Hematopoietic multipotent progenitor cell treated with erythropoietin and hydrocortisone succinate and interleukin-3 and kit ligand, for 17 days (in vitro differentiated cells): ENCODE results near the gene UCN2.

Experiments
- DNase-seq: peaks from one replicate; pipeline ENCODE4 v3.0.0-alpha.2; 2015; ENCODE audit warnings: low spot score

UCN2 gene

GRCh38 chr3:48591436-48591835 is 27.9 kb upstream of the UCN2 start:
- no peak for DNase-seq

GRCh38 chr3:48588230-48588629 is 24.6 kb upstream of the UCN2 start:
- DNase-seq, result no peak

- DNase-seq, result no peak
Measured at GRCh38 chr3:48587686-48588085, 24.1 kb upstream of the UCN2 start.

DNA sequence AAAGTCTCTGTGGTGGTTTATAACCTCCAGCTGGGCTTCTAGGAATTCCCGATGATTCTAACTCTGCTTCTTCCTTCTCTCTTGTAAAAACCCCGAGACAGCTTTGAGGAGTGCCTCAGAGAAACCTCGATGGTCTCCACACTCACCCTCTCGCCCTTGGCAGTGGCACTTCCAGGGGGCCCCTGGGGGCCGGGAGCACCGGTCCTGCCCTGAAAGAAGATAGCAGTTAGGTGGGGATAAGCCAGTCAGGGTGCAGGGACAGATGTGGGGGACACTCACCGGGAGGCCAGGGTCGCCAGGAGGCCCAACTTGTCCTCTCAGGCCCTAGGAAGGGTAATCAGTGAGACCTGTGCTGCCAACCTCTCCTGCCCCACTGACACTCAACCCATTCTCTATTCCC is 21.8 kb upstream of the UCN2 start:
- no peak for DNase-seq

DNA sequence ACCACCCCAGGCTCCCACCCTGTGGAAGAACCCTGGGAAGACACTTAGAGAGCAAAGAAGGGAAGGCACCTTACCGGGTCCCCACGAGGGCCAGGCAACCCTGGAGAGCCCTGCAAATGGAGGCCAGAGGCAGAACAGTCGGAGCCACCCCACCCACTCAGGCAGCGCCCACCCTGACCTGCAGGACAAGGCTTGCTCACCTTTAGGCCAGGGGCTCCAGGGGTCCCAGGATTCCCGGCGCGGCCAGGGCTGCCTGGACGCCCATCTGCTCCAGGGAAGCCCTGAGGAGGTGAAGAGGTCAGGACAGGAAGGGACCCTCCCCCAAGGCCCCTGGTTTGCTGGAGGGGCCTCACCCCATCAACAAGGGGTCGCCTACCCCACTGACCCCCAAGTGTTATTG is 21.3 kb upstream of the UCN2 start:
- DNase-seq, result no peak

DNA sequence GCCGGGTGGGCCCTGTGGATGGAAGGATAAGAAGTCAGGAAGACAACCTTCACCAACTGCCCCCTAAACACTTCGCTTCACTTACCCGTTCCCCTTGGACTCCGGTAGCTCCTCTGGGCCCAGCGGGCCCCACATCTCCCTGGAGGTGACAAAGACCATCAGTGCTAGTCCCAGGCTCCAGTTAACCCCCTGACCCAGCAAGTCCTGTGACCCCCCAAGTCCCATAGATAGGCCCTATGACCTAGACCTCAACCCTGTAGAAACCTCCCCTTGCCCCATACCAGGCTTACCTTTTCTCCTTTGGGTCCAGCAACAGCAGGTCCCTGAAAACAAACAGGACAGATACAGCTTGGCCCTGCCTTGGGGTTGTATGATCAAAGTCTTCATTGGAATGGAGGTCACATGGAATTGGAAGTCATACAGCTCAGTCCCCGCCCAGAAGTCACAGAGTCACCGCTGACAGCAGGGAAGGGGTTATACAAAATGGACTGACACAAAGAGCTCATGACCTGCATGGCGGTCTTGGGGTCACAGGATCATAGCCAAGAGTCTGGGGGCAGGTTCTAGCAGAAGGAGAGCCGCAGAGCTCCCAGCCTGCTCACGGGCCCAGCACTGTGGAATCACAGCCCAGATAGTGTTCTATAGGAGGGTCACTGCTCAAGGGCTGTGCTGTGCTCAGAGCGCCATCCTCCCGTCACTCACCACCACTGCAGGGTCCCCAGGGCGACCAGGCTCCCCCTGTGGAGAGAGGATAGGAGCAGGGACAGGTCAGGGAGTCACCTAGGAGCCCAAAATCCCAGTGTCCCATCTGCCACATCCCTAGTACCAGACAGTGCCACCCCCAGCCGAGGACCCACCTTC is 18.3 kb upstream of the UCN2 start:
- DNase-seq, result no peak

DNA sequence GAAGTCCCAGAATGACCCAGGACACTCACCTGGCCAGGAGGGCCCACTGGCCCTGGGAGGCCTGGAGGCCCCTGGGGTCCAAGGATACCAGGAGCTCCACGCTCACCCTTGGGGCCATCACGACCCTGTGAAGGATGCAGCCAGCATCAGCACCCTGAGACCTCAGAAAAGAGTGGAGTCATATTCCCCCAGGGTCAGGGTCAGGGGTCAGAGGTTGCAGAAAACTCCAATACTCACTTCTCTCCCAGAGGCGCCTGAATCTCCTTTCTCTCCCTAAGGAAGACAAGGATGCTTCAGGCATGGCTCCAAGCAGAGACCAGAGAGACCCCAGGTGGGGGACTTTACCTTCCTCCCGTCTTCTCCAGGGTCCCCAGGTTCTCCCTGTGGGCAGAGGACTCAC is 13.1 kb upstream of the UCN2 start:
- DNase-seq, result no peak

GRCh38 chr3:48575366-48575765 is 11.8 kb upstream of the UCN2 start:
- no peak for DNase-seq

DNA sequence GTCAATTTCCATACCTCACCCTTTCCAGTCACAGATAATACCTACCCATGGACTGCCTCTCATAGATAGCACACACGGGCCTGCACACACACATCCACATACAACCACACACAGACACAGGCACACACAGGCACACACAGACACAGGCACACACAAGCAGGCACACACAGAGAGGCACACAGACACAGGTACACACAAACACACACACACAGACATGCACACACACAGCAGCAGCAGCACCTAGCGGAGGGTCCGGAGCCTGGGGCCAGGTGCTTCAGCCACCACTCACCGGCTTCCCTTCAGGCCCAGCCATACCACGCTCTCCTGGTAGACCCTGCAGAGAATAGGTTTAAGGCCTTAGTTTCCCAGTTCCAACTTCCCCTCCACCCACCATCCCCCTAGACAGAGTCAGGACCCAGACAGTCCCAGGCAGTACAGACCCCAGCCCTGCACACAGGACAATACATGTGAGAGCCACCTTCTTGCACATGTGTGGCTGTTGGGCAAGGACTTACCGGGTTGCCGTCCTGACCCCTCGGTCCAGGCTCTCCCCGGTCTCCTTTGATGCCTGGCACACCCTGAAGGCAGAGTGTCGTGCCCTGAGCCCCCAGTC is 10.5 kb upstream of the UCN2 start:
- DNase-seq, result no peak

DNA sequence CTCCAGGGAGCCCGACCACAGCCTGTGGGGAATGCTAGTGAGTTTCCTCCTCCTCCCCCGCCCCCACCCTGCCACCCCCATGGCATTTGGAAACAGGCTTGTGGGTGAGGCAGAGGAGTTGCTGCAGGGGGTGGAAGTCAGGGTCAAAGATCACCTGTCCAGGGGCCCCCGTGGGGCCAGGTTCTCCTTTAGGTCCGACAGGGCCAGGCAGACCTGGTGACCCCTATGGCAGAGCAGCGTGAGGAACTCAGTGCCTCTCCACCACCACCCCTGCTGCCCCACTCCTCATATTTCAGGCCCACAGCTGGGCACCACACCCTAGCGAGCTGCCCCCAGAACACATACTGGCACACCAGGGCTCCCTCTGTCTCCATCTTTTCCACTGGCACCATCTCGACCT is 8.9 kb upstream of the UCN2 start:
- DNase-seq, result no peak

GRCh38 chr3:48571938-48572337 is 8.4 kb upstream of the UCN2 start:
- no peak for DNase-seq

DNA sequence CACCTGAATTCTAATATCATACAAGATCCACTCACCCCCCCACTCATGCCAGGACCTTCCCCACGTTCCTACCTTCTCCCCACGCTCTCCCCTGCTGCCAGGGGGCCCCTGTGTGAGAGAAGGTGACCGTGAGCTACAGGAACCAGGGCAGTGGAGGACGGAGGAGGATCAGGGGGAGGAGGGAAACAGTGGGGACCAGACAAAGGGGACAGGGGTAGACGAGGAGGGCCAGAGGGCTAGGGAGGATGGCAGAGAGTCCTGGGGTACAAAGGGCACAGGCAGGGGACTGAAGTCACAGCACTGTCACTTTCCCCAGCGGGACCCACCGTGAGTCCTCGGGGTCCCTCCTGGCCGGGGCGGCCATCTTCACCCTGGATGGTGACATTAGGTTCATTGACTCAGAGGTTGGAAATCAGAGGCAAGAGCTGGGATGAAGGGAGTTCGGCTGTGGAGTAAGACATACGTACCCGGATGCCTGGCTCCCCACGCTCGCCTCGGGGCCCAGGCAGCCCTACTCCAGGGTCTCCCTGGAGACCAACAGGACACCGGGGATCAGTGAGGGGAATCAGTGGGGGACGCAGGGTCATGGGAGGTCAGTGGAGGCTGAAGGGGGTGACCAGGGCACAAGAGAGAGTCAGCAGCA is 6.3 kb upstream of the UCN2 start:
- DNase-seq, result no peak

- no peak for DNase-seq
Measured at GRCh38 chr3:48569400-48569799, 5.8 kb upstream of the UCN2 start.

DNA sequence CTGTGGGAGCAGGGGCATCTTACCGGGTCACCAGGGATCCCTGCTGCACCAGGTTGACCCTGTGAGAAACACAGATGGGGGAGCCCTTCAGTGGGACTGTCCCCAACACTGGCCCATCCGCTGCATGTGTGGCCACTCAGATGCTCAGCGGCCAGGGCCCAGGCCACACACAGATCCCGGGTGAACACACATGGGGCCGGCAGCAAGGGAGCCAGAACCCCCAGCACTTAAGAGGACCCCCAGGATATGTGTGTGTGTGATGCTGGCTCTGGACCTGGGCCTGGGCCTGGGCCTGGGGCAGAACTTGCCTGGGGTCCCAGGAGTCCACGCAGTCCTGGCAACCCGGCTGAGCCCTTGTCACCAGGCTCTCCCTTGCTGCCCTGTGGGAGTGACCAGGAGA is 4.9 kb upstream of the UCN2 start:
- DNase-seq, result no peak

- DNase-seq, result no peak
Measured at GRCh38 chr3:48567500-48567899, 3.9 kb upstream of the UCN2 start.

GRCh38 chr3:48567090-48567489 is 3.5 kb upstream of the UCN2 start:
- DNase-seq, result no peak

- no peak for DNase-seq
Measured at GRCh38 chr3:48566401-48566760, 2.8 kb upstream of the UCN2 start.

GRCh38 chr3:48565591-48566400 is 2.2 kb upstream of the UCN2 start:
- no peak for DNase-seq

DNA sequence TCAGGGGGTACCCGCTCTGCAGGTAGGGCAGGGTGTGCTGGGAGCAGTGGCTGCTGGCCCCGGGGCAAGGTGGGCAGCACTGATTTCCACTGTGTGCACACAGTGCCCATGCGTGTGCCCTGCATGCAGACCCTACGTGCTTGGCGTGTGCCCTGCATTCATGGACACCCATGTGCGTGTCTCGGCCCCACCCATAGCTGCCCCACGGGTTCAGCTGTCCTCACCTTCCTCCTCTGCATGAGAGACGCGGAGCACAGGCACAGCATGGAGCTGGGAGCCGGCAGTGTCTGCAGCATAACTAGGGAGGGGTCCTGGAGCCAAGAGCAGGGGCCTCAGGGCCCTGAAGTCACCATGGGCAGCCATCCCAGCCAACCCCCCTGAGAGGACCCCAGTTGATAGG is 1.6 kb upstream of the UCN2 start:
- no peak for DNase-seq

DNA sequence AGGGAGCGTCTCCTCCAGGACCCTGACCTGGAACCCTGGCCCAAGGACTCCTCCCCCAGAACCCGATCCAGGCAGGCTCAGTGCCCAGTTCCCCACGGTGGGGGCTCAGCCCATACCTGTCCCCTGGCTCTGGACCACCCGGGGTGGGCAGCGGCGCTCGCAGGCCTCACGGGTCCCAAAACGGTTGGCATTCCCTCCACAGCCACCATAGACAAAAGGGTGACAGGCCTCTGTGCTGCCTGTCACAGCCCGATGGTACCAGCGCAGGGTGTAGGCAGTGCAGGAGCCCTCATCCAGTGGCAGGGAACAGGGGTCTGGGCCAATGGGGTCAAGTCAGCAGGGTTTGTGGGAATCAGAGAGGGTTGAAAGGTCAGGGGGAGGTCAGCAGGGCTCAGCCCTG is 1.1 kb upstream of the UCN2 start:
- DNase-seq, result no peak

GRCh38 chr3:48564022-48564421 is 441 bp upstream of the UCN2 start:
- DNase-seq, result no peak

- DNase-seq, result no peak
Measured at GRCh38 chr3:48562367-48563095, 1.1 kb downstream of the UCN2 start.
